ENCODE results near the gene ZNF576. TPM values are rescaled to one million over a fixed set of nuclear protein-coding genes. Genes with fewer than 3 reads are reported as not detected.
A peak's percentile ranks its signal among the peaks of the same experiment; 100 is the strongest.

Gene ZNF576
- polyA plus RNA-seq, 1 experiment = 14.8 TPM

DNA sequence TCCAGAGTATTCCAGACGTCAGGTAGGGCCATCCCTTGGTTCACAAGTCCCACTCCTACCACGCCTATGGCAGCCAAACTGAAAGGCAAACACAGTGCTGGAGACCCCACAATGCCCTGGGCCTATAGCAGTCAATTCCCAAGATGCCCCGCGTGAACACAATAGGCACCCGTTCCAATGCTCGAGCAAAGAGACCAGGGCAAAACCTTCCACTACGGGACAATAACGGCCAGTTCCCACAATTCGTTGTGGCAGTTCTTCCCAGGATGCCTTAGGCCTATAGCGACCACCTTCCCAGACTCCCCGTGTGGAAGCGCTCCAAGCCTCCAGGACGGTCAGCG, 22.5 kb downstream of the ZNF576 start:
- Histone ChIP-seq H3K27me3 (ENCODE audit: control insufficient read depth, insufficient read depth, low read length) (no peaks in the 10 kb centered on the region), H3K36me3 (ENCODE audit: control insufficient read depth, insufficient read depth, low read length) (no peaks in the 10 kb centered on the region), H3K4me3 (ENCODE audit: low read depth, low read length) (peak overlapping the region; percentile 86)
- POLR2A ChIA-PET = no interaction called here
- TF ChIP-seq CTCF (IDR thresholded peaks at IDR 0.05; ENCODE audit: insufficient read depth, low read depth, low read length) = no peak
- CTCF ChIA-PET = no interaction called here
- DNase-seq (ENCODE audit: low read depth) = no peak

DNA sequence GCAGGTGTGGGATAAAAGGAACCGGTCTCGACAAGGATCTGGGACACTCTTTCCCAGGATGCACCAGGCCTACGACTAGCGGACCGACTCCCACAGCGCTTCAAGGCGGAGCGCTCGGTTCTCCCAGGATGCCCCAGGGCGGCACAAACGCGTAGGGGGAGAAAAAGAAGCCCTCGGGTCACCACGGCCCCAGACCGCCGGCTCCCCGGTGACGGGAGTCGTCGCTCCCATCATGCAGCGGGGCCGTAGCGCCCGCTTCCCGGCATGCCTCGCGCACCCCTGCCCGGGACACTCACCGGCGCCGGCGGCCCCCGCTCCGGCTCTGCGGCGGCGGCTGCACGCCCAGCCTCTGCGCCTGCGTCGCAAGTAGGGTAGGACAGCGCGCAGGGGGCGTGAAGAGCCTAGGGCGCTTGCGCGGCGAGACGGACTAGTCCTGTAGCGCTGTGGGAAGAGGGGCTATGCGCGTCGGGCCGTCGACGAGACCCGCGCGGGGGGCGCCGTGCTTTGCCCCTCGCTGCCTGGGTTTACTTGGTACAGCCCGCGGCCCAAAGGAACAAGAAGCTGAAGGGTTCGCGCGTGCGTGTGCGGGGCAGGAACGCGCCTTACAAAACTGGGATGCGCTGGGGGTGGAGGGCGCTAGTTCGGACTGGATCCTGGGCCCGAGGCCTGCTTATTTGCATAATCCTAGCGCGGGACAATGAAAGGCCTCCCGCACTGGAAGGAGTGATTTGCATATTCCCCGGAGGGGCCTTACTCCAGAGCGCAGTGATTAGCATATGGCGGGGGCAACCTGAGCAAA, 23.1 kb downstream of the ZNF576 start, which contains the start of gene ZNF428:
Gene ZNF428, minus strand, starts transcription at position 368 of the 799 bp plus-strand sequence. CDS start 5,325 bp downstream, outside the sequence.
- ChIA-PET CTCF (no interaction called here), POLR2A (no interaction called here)
- H3K4me3 ChIP-seq (ENCODE audit: low read depth, low read length) = peak within 1 kb of the TSS; percentile 86
- H3K36me3 ChIP-seq (ENCODE audit: control insufficient read depth, insufficient read depth, low read length) = no peaks in the 10 kb centered on the region
- no peak for TF ChIP-seq CTCF (IDR thresholded peaks at IDR 0.05; ENCODE audit: insufficient read depth, low read depth, low read length)
- H3K27me3 ChIP-seq (ENCODE audit: control insufficient read depth, insufficient read depth, low read length) = no peaks in the 10 kb centered on the region
- DNase-seq (ENCODE audit: low read depth) = peak; percentile 38

GRCh38 chr19:43620061-43621001, 23.9 kb downstream of the ZNF576 start:
- ChIA-PET CTCF (no interaction called here), POLR2A (interaction anchor here (0.6 kb wide), 1 partner anchor 9 kb away, joined by 3 read pairs; no protein-coding TSS in a partner anchor)
- H3K27me3 ChIP-seq (ENCODE audit: control insufficient read depth, insufficient read depth, low read length) = no peaks in the 10 kb centered on the region
- DNase-seq (ENCODE audit: low read depth) = no peak
- H3K36me3 ChIP-seq (ENCODE audit: control insufficient read depth, insufficient read depth, low read length) = no peaks in the 10 kb centered on the region
- H3K4me3 ChIP-seq (ENCODE audit: low read depth, low read length) = peak overlapping the region; percentile 86
- TF ChIP-seq CTCF (IDR thresholded peaks at IDR 0.05; ENCODE audit: insufficient read depth, low read depth, low read length) = no peak

DNA sequence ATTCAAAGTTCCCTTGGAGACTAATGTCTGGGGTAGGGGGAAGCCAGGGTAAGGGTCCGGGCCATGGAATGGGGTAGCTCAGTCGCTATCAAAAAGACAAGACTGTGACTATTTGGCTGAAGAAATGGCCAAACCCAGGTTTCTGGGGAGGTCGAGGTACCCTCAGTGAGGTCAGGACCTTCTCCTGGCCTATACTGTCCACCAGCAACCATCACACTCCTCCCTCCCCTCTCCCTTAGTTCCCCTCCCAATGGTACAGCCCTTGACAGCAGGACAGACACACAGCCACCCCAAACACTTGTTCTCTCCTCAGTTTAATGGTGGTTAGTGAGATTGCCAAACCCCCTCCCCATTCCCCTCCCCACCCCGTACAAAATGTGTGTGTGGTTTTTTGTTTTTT, 25.7 kb downstream of the ZNF576 start:
- POLR2A ChIA-PET = no interaction called here

More for the DNA sequence above, 25.7 kb downstream of the ZNF576 start:
- no peaks in the 10 kb centered on the region for H3K36me3 ChIP-seq (ENCODE audit: control insufficient read depth, insufficient read depth, low read length)
- TF ChIP-seq CTCF (IDR thresholded peaks at IDR 0.05; ENCODE audit: insufficient read depth, low read depth, low read length) = no peak
- H3K4me3 ChIP-seq (ENCODE audit: low read depth, low read length) = no peak overlapping the region
- DNase-seq (ENCODE audit: low read depth) = no peak
- no peaks in the 10 kb centered on the region; the same call in 1 of the 2 replicates for H3K27me3 ChIP-seq (ENCODE audit: control insufficient read depth, insufficient read depth, low read length)
- CTCF ChIA-PET = no interaction called here

All from BJ (cell line).